HuH-7 (cell line): ENCODE measurements around the gene ADARB2.

Experiments used
- DNase-seq: peaks from one replicate; pipeline ENCODE4 v3.0.0; 2011; ENCODE audit warnings: low spot score

The ADARB2 gene

GRCh38 chr10:1153805-1154351, 583.4 kb downstream of the ADARB2 start:
- DNase-seq: no peak

- DNase-seq: no peak
Observed at GRCh38 chr10:1153251-1153763, 584.0 kb downstream of the ADARB2 start.

DNA sequence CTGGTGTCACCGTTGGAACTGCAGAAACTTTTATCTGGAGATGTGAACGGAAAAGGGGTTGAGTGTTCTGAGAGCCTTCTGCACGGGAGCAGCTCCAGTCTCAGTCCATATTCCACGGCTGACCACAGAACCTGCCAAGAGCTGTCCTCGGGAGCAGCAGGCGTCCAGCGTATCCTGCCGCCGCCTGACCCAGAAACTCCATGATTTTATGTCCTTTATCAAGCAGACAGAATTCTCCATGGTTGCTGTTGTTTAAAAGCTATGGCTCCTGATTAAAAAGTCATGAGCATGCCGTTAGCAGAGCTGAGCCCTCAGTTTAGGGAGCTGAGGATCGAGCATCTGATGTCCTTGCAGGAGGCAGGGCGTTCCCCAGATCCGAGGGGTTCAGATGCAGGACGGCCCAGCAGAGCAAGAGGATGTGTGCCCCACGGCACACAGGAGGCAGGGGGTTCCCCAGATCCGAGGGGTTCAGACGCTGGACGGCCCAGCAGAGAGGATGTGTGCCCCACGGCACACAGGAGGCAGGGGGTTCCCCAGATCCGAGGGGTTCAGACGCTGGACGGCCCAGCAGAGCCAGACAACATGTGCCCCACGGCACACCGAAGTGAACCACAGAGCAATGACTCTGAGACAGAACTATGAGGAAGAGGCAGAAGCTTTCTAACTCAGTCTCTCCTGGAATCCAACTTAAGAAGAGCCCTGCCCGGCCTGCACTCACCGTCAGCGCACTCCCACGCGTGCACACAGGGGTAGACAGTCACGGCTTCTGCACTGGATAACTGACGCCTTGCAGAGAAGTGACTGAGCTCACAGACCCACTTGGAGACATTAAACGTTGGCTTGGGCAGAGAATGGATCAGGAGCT, 584.7 kb downstream of the ADARB2 start:
- no peak for DNase-seq

DNA sequence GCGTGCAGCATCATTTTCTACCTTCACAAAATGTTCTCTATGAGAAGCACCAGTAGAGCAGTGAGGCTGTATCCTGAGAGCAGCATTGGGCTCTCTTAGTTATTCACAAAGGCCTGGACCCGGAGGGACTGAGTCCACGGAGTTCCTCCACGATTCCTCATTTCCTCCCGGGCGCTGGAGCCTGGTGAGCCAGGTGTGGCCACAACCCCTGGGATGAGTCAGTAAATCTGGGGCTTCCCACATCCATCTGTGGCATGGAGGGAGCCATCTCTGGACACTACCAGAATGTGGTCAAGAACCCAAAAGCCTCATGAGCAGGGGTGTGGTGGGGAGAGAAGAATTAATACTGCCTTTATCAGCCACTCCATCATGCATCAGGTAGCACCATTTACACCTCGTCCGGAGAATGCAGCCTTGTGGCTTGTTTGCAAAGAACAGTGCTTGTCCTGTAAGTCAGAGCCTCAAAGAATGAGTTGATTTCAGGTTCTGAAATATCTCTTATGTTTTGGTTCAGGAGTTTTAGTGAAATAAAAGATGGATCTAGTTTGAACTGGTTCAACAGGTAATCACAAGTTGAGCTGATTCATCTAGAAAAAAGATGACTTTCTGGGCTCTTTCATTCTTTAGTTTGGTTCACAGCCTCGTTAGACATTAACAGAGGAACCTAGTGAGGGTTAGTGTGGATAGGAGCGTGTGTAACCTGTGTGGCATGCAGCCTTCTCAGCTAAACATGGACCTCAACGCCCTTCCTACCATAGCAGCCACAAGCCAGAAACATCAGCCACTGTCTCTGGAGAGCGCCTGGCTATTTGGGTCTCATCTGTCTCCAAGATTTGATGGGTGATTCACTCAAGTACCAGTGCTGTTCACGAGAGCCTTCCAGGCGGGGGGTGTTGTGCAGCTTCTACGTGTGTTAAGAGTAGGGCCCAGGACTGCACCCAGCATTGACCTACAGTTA, 586.0 kb downstream of the ADARB2 start:
- no peak for DNase-seq

GRCh38 chr10:1150638-1150955, 586.7 kb downstream of the ADARB2 start:
- no peak for DNase-seq

GRCh38 chr10:1149793-1150637, 587.3 kb downstream of the ADARB2 start:
- no peak for DNase-seq

- DNase-seq: no peak
Observed at GRCh38 chr10:1148855-1149605, 588.3 kb downstream of the ADARB2 start.

GRCh38 chr10:1147810-1148209, 589.5 kb downstream of the ADARB2 start:
- no peak for DNase-seq

GRCh38 chr10:1142596-1142995, 594.7 kb downstream of the ADARB2 start:
- no peak for DNase-seq

- DNase-seq: no peak
Observed at GRCh38 chr10:1141701-1142100, 595.6 kb downstream of the ADARB2 start.

- DNase-seq: no peak
Observed at GRCh38 chr10:1141261-1141660, 596.1 kb downstream of the ADARB2 start.

GRCh38 chr10:1138529-1138928, 598.8 kb downstream of the ADARB2 start:
- DNase-seq: no peak

DNA sequence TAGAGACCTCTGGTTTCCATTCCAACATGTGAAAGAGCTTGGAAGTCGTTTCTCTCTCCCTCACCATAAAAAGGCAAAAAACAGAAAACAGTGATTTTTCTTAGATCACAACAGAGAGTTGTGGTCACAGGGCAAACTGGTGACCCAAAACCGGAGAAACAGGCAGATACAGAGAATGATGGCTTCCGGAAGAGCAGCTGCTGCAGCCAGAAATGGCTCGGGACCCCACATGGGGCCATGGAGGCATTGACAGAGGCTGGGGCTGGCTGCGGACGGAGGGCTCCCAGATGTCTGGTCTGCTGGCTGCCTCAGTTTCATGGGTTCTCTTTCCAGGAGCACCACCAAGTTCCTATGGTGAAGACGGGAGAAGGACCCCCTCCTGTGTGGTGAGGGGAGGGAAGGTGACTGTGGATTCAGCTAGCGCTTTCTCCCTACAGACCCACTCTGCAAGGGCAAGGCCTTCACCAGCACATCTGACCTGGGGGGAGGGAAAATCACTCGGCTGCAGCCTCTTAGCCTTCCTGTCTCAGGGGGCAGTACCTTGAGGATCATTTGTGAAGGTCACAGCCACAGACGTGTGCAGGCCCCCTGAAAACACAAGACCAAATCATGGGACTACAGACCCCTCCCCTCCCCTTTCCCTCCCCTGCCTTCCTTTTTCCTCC, 599.7 kb downstream of the ADARB2 start:
- DNase-seq: no peak

- DNase-seq: no peak
Observed at GRCh38 chr10:1136268-1136667, 601.1 kb downstream of the ADARB2 start.

DNA sequence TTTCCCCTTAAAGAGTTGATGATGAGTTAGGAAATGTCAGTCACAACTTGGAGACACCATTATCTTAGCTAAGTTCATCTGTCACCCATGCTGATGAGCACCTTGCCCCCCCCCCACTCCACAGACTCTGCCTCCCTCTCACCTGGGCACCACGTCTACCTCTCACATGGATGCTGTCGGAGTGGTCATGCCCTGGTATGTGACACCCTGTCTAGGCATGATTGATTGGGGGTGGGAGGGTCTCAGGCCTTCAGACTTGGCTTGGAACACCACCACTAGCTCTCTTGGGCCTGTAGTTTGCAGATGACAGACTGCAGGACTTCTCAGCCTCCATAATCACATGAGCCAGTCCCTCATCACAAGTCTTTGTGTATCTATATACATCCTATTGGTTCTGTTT, 603.2 kb downstream of the ADARB2 start:
- DNase-seq: no peak

GRCh38 chr10:1133495-1134045, 603.8 kb downstream of the ADARB2 start:
- no peak for DNase-seq

DNA sequence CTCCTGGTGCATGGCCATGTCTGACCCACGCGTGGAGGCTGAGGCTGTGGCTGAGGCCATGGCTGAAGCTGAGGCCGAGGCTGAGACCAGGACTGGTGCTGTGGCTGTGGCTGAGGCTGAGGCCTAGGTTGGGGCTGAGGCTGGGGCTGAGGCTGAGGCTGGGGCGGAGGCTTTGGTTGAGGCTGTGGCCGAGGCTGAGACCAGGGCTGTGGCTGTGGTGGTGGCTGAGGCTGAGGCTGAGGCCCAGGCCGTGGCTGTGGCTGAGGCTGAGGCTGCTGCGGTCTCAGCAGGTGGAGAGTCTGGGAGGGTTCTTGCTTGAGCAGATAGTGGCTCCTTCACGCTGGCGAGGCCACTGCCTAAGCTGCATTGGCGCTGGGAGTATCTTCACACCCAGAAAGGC, 604.7 kb downstream of the ADARB2 start:
- DNase-seq: no peak

GRCh38 chr10:1130995-1131790, 606.1 kb downstream of the ADARB2 start:
- DNase-seq: no peak

GRCh38 chr10:1130226-1130625, 607.1 kb downstream of the ADARB2 start:
- DNase-seq: no peak
